AG10803 (cell line): Measurements from ENCODE around the gene AK5.
"Not testable (repeated sequence)": the region's sequence is repeated elsewhere in the genome, so short reads cannot be mapped to it uniquely, and the experiment has no call there.

Experiments used
- DNase-seq: peaks from one replicate; pipeline ENCODE4 v3.0.0; 2010; ENCODE audit warnings: low read depth
- H3K4me3 ChIP-seq: 2 replicates; pipeline ENCODE4 v1.5.1; 2011; ENCODE audit warnings: mild to moderate bottlenecking, low read length, control low read depth
- CTCF ChIP-seq: conservative IDR thresholded peaks from 2 replicates; pipeline ENCODE4 v1.5.1; 2011; ENCODE audit warnings: mild to moderate bottlenecking, low read length, control low read depth, inconsistent platforms

Gene AK5

GRCh38 chr1:77524038-77524437, 242.2 kb downstream of the AK5 start:
- DNase-seq = no peak
- no peak for TF ChIP-seq CTCF
- H3K4me3 ChIP-seq = no peak overlapping the region

GRCh38 chr1:77531149-77531548, 249.3 kb downstream of the AK5 start:
- not testable (repeated sequence) for H3K4me3 ChIP-seq, DNase-seq

- not testable (repeated sequence) for DNase-seq, H3K4me3 ChIP-seq
Observed at GRCh38 chr1:77531596-77532280, 249.9 kb downstream of the AK5 start.

DNA sequence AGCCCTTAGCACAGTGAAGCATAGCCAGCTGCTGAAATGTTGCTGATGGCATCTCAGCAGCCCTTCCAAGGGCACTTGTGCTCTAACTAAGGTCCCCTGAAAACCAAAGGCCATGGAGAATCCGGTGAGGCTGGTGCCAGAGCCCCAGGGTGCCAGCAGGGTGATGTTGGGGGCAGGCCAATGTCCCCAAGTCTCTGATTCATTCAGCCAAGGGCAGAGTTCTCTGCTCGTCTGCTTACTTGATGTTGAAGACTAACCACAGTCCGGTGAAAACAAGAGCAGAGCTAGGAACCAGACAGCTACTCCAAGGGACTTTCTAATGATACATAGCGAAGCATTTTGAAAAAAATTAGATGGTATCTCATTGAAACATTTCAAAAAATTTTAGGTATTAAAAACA, 250.8 kb downstream of the AK5 start:
- no peak for TF ChIP-seq CTCF
- DNase-seq = no peak
- no peak overlapping the region for H3K4me3 ChIP-seq

- DNase-seq = peak; percentile 80
- H3K4me3 ChIP-seq = no peak overlapping the region
- TF ChIP-seq CTCF = peak; percentile 88
Observed at GRCh38 chr1:77533660-77534305, 252.0 kb downstream of the AK5 start.

DNA sequence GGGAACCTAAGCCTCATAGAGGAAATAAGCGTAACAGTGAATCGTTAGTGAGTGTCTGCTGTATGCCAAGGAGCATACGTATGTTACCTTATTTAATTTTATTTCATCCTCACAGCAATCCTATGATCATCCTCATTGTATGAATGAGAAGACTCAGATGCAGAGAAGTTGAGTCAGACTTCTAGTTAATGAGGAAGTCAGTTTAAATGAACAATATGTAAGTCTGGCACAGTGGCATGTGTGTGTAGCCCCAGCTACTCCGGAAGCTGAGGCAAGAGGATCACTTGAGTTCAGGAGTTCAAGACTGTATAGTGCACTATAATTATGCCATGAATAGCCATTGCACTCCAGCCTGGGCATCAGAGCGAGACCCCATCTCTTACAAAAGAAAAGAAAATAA, 252.6 kb downstream of the AK5 start:
- no peak for TF ChIP-seq CTCF
- DNase-seq = peak; percentile 65
- no peak overlapping the region for H3K4me3 ChIP-seq

GRCh38 chr1:77536813-77537212, 255.0 kb downstream of the AK5 start:
- DNase-seq = peak; percentile 98
- TF ChIP-seq CTCF = no peak
- no peak overlapping the region for H3K4me3 ChIP-seq

DNA sequence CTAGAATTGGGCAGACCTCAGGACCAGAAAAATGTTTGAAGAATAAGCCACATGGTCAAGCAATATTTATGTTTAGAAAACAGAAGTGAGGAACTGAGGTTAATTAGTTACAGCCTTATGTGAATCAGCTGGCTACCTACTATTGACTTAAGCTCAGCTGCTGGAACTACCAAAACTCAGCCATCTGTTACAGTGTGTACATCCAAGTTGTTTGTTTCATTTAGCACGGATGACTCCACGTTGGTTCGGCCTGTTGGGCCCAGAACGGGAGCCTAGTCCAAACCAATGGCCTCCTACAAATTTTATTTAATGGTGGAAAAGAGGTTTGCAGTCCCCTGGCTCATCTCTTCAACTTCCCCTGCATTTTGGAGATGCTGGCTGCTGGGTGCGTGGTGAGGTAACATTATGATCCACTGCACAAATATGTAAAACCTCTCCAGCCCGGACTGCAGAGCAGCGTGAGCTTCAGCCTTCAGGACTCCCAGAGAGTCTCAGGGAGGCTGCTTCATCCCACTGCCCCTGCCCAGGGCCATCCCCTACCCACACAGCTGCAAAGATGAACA, 257.2 kb downstream of the AK5 start:
- peak; percentile 96 for DNase-seq
- no peak for TF ChIP-seq CTCF
- peak overlapping the region; percentile 32 for H3K4me3 ChIP-seq
